ENCODE data around the gene FAM9C.

Gene FAM9C

DNA sequence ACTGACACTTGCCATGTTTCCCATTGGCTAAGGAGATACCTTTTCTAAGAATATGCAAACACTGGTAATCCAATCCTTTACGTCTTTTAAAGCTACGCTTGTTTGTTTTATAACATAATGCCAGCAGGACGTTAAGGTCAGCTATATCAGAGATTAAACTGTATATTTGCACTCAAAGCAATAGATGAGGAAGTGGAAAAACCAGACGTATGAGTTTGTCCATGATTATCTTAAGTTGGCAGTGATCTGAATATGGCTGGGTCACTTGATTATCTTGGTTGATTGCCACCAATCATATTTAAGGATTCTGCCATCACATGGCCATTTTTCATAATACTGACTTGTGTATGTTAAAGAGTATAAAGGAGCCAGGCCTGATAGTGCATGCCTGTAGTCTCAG, 50.1 kb downstream of the FAM9C start:
- no peak overlapping the region for H3K9ac ChIP-seq (ENCODE audit: low read length)
- H3K4me3 ChIP-seq (ENCODE audit: low read length): no peak overlapping the region
- peaks cover 33% of the 10 kb centered on the region for H3K4me1 ChIP-seq (ENCODE audit: control insufficient read depth, insufficient read depth, low read length)
- no peaks in the 10 kb centered on the region for H3K27me3 ChIP-seq (ENCODE audit: control insufficient read depth, insufficient read depth, low read length)
- H3K9me3 ChIP-seq (ENCODE audit: control insufficient read depth, low read length): no peaks in the 10 kb centered on the region
- no peaks in the 10 kb centered on the region for H3K36me3 ChIP-seq (ENCODE audit: control insufficient read depth, insufficient read depth, low read length)

DNA sequence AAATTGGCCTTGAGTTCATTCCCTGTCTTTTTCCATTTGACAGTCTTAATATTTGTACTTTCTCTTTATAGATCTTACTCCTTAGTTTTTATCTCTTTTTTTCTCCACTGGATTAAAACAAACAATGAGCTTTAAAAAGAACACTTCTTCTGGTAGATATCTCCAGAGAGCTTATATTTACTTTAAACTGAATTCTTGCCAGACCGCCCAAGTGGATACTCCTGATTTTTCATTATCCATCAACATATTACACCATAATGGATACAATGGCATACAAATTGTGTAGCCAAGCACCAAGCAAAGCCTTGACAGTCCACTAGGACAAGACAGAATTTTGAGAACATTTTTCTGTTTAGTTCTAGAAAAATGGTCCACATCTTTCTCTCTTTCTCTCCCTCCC, 50.6 kb downstream of the FAM9C start:
- Histone ChIP-seq H3K9ac (ENCODE audit: low read length) (no peak overlapping the region), H3K4me1 (ENCODE audit: control insufficient read depth, insufficient read depth, low read length) (peaks cover 30% of the 10 kb centered on the region), H3K36me3 (ENCODE audit: control insufficient read depth, insufficient read depth, low read length) (no peaks in the 10 kb centered on the region), H3K9me3 (ENCODE audit: control insufficient read depth, low read length) (no peaks in the 10 kb centered on the region), H3K4me3 (ENCODE audit: low read length) (no peak overlapping the region), H3K27me3 (ENCODE audit: control insufficient read depth, insufficient read depth, low read length) (no peaks in the 10 kb centered on the region)

DNA sequence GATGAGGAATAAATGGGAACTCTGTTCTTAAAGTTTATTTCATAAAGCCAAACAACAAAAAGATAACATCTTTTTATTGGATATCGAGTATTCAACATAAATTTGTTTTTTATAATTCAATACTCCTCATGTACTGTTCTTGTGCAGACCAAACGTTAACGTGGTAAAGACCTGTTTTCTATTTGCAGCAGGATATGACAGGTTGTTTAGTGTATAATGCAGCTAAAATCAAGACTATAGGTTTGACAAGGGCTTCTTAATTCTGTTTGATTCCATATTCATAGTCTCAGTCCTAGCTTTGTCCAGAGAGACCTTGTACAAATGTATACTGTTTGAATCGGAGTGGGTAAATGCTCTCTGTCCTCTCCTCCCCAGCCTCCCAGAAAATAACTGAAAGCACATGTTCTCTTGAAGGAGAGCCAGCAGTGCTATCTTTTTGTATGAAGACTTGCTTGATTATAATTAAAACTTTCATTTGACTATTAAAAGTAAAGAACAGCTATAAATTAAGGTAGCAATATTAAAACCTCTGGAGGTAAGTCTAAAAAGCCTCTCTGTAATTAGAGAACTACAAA, 51.8 kb downstream of the FAM9C start:
- no peaks in the 10 kb centered on the region for H3K27me3 ChIP-seq (ENCODE audit: control insufficient read depth, insufficient read depth, low read length)
- H3K4me3 ChIP-seq (ENCODE audit: low read length): no peak overlapping the region
- no peak overlapping the region for H3K9ac ChIP-seq (ENCODE audit: low read length)
- no peaks in the 10 kb centered on the region for H3K36me3 ChIP-seq (ENCODE audit: control insufficient read depth, insufficient read depth, low read length)
- H3K4me1 ChIP-seq (ENCODE audit: control insufficient read depth, insufficient read depth, low read length): peaks cover 30% of the 10 kb centered on the region
- no peaks in the 10 kb centered on the region for H3K9me3 ChIP-seq (ENCODE audit: control insufficient read depth, low read length)

GRCh38 chrX:12991575-12991974, 52.8 kb downstream of the FAM9C start:
- peaks cover 22% of the 10 kb centered on the region for H3K4me1 ChIP-seq (ENCODE audit: control insufficient read depth, insufficient read depth, low read length)
- H3K27me3 ChIP-seq (ENCODE audit: control insufficient read depth, insufficient read depth, low read length): no peaks in the 10 kb centered on the region
- no peaks in the 10 kb centered on the region for H3K36me3 ChIP-seq (ENCODE audit: control insufficient read depth, insufficient read depth, low read length)
- no peak overlapping the region for H3K9ac ChIP-seq (ENCODE audit: low read length)
- H3K9me3 ChIP-seq (ENCODE audit: control insufficient read depth, low read length): no peaks in the 10 kb centered on the region
- no peak overlapping the region for H3K4me3 ChIP-seq (ENCODE audit: low read length)

DNA sequence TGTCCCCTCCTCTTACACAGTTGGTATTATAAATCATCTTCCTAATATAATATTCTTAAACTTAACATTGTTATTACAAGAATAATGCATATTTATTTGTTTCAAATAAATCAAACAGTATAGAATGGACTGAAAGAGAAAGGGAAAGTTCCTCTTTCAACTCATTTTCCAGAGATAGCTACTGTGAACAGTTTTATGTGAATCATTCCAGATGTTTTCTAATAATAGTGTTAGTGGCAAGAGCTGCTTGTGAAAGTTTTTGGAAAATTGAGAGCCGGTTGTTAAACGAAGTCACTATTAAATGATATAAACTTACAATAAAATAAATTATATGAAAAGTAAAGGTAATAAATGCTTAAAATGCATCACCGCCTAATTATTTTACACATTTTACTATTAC, 55.0 kb downstream of the FAM9C start:
- no peaks in the 10 kb centered on the region for H3K36me3 ChIP-seq (ENCODE audit: control insufficient read depth, insufficient read depth, low read length)
- H3K9ac ChIP-seq (ENCODE audit: low read length): no peak overlapping the region
- no peak overlapping the region for H3K4me3 ChIP-seq (ENCODE audit: low read length)
- H3K4me1 ChIP-seq (ENCODE audit: control insufficient read depth, insufficient read depth, low read length): peaks cover 32% of the 10 kb centered on the region
- H3K27me3 ChIP-seq (ENCODE audit: control insufficient read depth, insufficient read depth, low read length): no peaks in the 10 kb centered on the region
- no peaks in the 10 kb centered on the region for H3K9me3 ChIP-seq (ENCODE audit: control insufficient read depth, low read length)

DNA sequence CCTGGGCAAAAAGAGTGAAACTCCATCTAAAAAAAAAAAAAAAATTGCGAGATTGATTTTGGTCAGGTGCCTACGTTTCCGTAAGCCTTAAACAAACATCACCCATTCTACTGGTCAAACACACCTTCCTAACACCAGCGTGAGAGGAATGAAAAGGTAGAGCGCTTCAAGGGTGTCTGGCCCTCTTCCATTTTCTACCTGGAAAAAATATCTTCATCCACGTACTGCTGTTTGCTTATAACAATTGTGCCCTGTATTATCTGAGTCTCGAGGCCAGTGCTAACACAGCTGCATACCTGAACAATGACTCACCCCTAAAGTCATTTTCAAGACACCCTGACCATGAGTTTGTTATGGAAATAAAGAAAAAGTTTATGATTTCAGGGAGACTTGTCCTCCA, 55.6 kb downstream of the FAM9C start:
- H3K4me3 ChIP-seq (ENCODE audit: low read length): no peak overlapping the region
- H3K27me3 ChIP-seq (ENCODE audit: control insufficient read depth, insufficient read depth, low read length): no peaks in the 10 kb centered on the region
- H3K9ac ChIP-seq (ENCODE audit: low read length): peak overlapping the region; percentile 31
- H3K4me1 ChIP-seq (ENCODE audit: control insufficient read depth, insufficient read depth, low read length): peaks cover 29% of the 10 kb centered on the region
- H3K9me3 ChIP-seq (ENCODE audit: control insufficient read depth, low read length): no peaks in the 10 kb centered on the region
- H3K36me3 ChIP-seq (ENCODE audit: control insufficient read depth, insufficient read depth, low read length): no peaks in the 10 kb centered on the region

DNA sequence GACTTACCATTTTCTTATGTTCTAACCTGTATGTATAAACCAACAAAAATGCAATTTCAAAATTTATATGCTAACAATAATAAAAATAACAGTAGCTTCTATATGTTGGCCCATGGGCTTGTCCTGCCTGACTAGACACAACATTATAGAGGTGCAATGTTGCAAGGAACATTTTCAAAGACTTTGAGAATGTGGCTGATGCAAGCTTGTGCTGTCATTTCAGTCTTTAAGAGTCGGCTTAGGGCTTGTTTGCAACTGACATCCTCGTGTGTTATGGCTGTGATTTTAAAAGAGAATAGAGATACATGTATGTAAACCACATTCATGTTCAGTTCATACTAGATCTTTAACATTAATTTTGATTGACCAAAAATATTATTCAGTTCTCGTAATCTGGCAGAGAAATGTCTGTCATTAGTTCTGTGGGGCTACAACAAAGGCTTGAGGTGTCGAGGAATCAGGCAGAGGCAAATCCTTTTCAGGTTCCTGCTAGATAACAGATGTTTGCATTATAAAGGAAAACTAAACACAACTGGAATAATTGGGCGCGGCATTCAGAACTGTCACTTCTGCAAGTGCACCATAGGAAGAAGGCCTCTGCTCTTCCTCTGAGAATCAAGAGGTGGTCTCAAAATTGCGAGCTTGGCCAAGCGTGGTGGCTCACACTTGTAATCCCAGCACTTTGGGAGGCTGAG, 56.4 kb downstream of the FAM9C start:
- Histone ChIP-seq H3K36me3 (ENCODE audit: control insufficient read depth, insufficient read depth, low read length) (no peaks in the 10 kb centered on the region), H3K27me3 (ENCODE audit: control insufficient read depth, insufficient read depth, low read length) (no peaks in the 10 kb centered on the region), H3K9me3 (ENCODE audit: control insufficient read depth, low read length) (no peaks in the 10 kb centered on the region), H3K4me1 (ENCODE audit: control insufficient read depth, insufficient read depth, low read length) (peaks cover 27% of the 10 kb centered on the region), H3K4me3 (ENCODE audit: low read length) (no peak overlapping the region), H3K9ac (ENCODE audit: low read length) (peak overlapping the region; percentile 31)

- Histone ChIP-seq H3K4me3 (ENCODE audit: low read length) (no peak overlapping the region), H3K9ac (ENCODE audit: low read length) (no peak overlapping the region), H3K4me1 (ENCODE audit: control insufficient read depth, insufficient read depth, low read length) (peaks cover 26% of the 10 kb centered on the region), H3K27me3 (ENCODE audit: control insufficient read depth, insufficient read depth, low read length) (no peaks in the 10 kb centered on the region), H3K36me3 (ENCODE audit: control insufficient read depth, insufficient read depth, low read length) (no peaks in the 10 kb centered on the region), H3K9me3 (ENCODE audit: control insufficient read depth, low read length) (no peaks in the 10 kb centered on the region)
Measured at GRCh38 chrX:12987340-12987739, 57.1 kb downstream of the FAM9C start.

DNA sequence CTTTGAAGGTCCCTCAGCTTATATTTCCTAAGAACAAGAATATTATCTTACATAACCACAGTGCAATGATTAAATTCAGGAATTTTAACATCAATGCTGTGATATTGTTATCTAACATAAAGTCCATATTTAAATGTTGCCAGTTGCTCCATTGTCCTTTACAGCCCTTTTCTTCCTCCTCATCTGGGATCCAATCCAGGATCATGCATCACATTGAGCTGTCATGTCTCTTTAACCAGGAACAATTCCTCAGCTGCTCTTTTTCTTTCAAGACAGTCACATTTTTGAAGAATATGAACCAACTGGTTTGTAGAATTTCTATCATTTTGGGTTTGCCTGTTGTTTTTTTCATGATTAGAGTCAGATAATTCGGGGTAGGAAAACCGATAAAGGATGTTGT, 57.5 kb downstream of the FAM9C start:
- no peaks in the 10 kb centered on the region for H3K9me3 ChIP-seq (ENCODE audit: control insufficient read depth, low read length)
- H3K36me3 ChIP-seq (ENCODE audit: control insufficient read depth, insufficient read depth, low read length): no peaks in the 10 kb centered on the region
- H3K4me1 ChIP-seq (ENCODE audit: control insufficient read depth, insufficient read depth, low read length): peaks cover 24% of the 10 kb centered on the region
- no peak overlapping the region for H3K9ac ChIP-seq (ENCODE audit: low read length)
- H3K4me3 ChIP-seq (ENCODE audit: low read length): no peak overlapping the region
- H3K27me3 ChIP-seq (ENCODE audit: control insufficient read depth, insufficient read depth, low read length): no peaks in the 10 kb centered on the region

DNA sequence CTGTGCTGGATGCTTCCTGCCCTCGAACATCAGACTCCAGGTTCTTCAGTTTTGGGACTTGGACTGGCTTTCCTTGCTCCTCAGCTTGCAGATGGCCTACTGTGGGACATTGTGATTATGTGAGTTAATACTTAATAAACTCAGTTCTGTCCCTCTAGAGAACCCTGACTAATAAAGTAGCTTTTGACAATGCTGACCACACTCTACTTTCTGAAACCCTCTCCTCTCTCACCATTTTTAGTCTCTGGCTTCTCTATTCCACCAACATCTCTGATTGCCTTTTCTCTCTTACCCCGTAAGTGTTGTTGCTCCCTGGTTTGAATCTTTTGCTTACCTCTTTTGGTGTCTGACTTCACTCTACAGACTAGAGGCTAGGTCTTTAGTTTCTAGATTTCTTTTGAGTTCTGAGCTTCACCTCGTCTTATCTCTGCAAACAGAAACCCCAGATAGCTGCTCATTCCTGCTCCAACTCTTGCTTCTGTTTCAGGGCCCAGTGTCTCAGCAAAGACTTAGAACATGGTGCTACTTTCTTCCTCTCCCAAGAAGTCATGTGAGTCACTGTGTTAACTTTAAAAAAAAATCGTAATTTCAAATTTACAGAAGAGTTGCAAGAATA, 58.1 kb downstream of the FAM9C start:
- H3K36me3 ChIP-seq (ENCODE audit: control insufficient read depth, insufficient read depth, low read length): no peaks in the 10 kb centered on the region
- H3K9ac ChIP-seq (ENCODE audit: low read length): no peak overlapping the region
- no peaks in the 10 kb centered on the region for H3K27me3 ChIP-seq (ENCODE audit: control insufficient read depth, insufficient read depth, low read length)
- H3K4me1 ChIP-seq (ENCODE audit: control insufficient read depth, insufficient read depth, low read length): peaks cover 24% of the 10 kb centered on the region
- H3K4me3 ChIP-seq (ENCODE audit: low read length): no peak overlapping the region
- H3K9me3 ChIP-seq (ENCODE audit: control insufficient read depth, low read length): no peaks in the 10 kb centered on the region

Data from mucosa of stomach (tissue), 1 donor.